ENCODE data around the gene SGMS1.
"Not testable (repeated sequence)": the region's sequence is repeated elsewhere in the genome, so short reads cannot be mapped to it uniquely, and the experiment has no call there.

The SGMS1 gene

GRCh38 chr10:50387732-50388073 lies 236.1 kb downstream of the SGMS1 start:
- H3K4me3 ChIP-seq (ENCODE audit: low read depth, low read length) = no peak overlapping the region

- no peak overlapping the region for H3K4me3 ChIP-seq (ENCODE audit: low read depth, low read length)
Observed at GRCh38 chr10:50387007-50387731, 236.6 kb downstream of the SGMS1 start.

- no peak overlapping the region for H3K4me3 ChIP-seq (ENCODE audit: low read depth, low read length)
Observed at GRCh38 chr10:50385624-50386023, 238.1 kb downstream of the SGMS1 start.

- H3K4me3 ChIP-seq (ENCODE audit: low read depth, low read length) = no peak overlapping the region
Observed at GRCh38 chr10:50384898-50385297, 238.9 kb downstream of the SGMS1 start.

- H3K4me3 ChIP-seq (ENCODE audit: low read depth, low read length) = no peak overlapping the region
Observed at GRCh38 chr10:50384238-50384637, 239.5 kb downstream of the SGMS1 start.

- no peak overlapping the region for H3K4me3 ChIP-seq (ENCODE audit: low read depth, low read length)
Observed at GRCh38 chr10:50382576-50383023, 241.2 kb downstream of the SGMS1 start.

- H3K4me3 ChIP-seq (ENCODE audit: low read depth, low read length) = no peak overlapping the region
Observed at GRCh38 chr10:50381642-50382041, 242.1 kb downstream of the SGMS1 start.

- H3K4me3 ChIP-seq (ENCODE audit: low read depth, low read length) = no peak overlapping the region
Observed at GRCh38 chr10:50379616-50380015, 244.1 kb downstream of the SGMS1 start.

GRCh38 chr10:50375745-50376144 lies 248.0 kb downstream of the SGMS1 start:
- no peak overlapping the region for H3K4me3 ChIP-seq (ENCODE audit: low read depth, low read length)

GRCh38 chr10:50375051-50375452 lies 248.7 kb downstream of the SGMS1 start:
- H3K4me3 ChIP-seq (ENCODE audit: low read depth, low read length) = no peak overlapping the region

- no peak overlapping the region for H3K4me3 ChIP-seq (ENCODE audit: low read depth, low read length)
Observed at GRCh38 chr10:50373821-50374501, 249.8 kb downstream of the SGMS1 start.

GRCh38 chr10:50369931-50370330 lies 253.8 kb downstream of the SGMS1 start:
- H3K4me3 ChIP-seq (ENCODE audit: low read depth, low read length) = no peak overlapping the region

GRCh38 chr10:50367732-50368131 lies 256.0 kb downstream of the SGMS1 start:
- no peak overlapping the region for H3K4me3 ChIP-seq (ENCODE audit: low read depth, low read length)

- H3K4me3 ChIP-seq (ENCODE audit: low read depth, low read length) = not testable (repeated sequence)
Observed at GRCh38 chr10:50366421-50366820, 257.3 kb downstream of the SGMS1 start.

GRCh38 chr10:50364730-50365129 lies 259.0 kb downstream of the SGMS1 start:
- not testable (repeated sequence) for H3K4me3 ChIP-seq (ENCODE audit: low read depth, low read length)

GRCh38 chr10:50362547-50363125 lies 261.1 kb downstream of the SGMS1 start:
- no peak overlapping the region for H3K4me3 ChIP-seq (ENCODE audit: low read depth, low read length)

GRCh38 chr10:50361946-50362345 lies 261.8 kb downstream of the SGMS1 start:
- H3K4me3 ChIP-seq (ENCODE audit: low read depth, low read length) = no peak overlapping the region

- no peak overlapping the region for H3K4me3 ChIP-seq (ENCODE audit: low read depth, low read length)
Observed at GRCh38 chr10:50360077-50360850, 263.5 kb downstream of the SGMS1 start.

- no peak overlapping the region for H3K4me3 ChIP-seq (ENCODE audit: low read depth, low read length)
Observed at GRCh38 chr10:50358925-50359687, 264.6 kb downstream of the SGMS1 start.

- H3K4me3 ChIP-seq (ENCODE audit: low read depth, low read length) = no peak overlapping the region
Observed at GRCh38 chr10:50358411-50358810, 265.3 kb downstream of the SGMS1 start.

GRCh38 chr10:50356481-50356832 lies 267.3 kb downstream of the SGMS1 start:
- H3K4me3 ChIP-seq (ENCODE audit: low read depth, low read length) = not testable (repeated sequence)
